ENCODE results near the gene CDH23. TPM values are rescaled to one million over a fixed set of nuclear protein-coding genes. Genes with fewer than 3 reads are reported as not detected.

The CDH23 gene
- total RNA-seq, 1 donor from 2014 or later, result 0.29 TPM

DNA sequence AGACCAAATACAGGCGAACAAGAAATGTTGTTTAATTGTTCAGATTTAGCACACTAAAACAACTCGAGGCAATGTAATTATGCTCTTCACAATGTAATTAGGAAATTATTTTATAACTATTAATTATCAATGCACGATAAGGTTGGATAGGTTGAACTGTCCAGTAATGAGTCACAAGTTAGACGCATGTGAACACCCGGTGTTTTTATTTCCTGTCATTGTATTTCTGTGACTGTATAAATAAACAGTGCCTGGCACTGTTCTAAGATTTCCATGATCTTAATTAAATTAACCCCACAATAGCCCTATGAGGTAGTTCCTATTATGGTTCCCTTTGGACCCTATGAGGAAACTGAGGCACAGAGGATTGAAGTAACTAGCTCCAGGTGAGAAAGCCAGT lies 296.7 kb downstream of the CDH23 start:
- no peak for DNase-seq
- intact Hi-C loops (cut with micrococcal nuclease), result loop anchor here (5.0 to 10.0 kb wide), 2 partner anchors 54 to 319 kb away; no protein-coding TSS in a partner anchor
- ATAC-seq (ENCODE audit: low read depth), result no peak
- Mint-ChIP-seq H3K4me1 (peaks cover 55% of the 10 kb centered on the region), H3K27me3 (no peaks in the 10 kb centered on the region), H3K4me3 (peak overlapping the region; percentile 39), H3K27ac (peak overlapping the region; percentile 74), H3K36me3 (ENCODE audit: low read depth) (no peaks in the 10 kb centered on the region), H3K9me3 (peaks cover 2% of the 10 kb centered on the region)
- TF ChIP-seq, protein P1, sequence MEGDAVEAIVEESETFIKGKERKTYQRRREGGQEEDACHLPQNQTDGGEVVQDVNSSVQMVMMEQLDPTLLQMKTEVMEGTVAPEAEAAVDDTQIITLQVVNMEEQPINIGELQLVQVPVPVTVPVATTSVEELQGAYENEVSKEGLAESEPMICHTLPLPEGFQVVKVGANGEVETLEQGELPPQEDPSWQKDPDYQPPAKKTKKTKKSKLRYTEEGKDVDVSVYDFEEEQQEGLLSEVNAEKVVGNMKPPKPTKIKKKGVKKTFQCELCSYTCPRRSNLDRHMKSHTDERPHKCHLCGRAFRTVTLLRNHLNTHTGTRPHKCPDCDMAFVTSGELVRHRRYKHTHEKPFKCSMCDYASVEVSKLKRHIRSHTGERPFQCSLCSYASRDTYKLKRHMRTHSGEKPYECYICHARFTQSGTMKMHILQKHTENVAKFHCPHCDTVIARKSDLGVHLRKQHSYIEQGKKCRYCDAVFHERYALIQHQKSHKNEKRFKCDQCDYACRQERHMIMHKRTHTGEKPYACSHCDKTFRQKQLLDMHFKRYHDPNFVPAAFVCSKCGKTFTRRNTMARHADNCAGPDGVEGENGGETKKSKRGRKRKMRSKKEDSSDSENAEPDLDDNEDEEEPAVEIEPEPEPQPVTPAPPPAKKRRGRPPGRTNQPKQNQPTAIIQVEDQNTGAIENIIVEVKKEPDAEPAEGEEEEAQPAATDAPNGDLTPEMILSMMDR (IDR thresholded peaks at IDR 0.05), result no peak
- POLR2A ChIA-PET, result interaction anchor here (0.6 to 2.8 kb wide), 12 partner anchors 15 to 379 kb away, joined by 3 to 17 read pairs (median 6); partner anchors contain the start of gene SLC29A3
- CTCF ChIA-PET, result interaction anchor here (0.7 to 3.0 kb wide), 7 partner anchors 15 to 379 kb away, joined by 3 to 22 read pairs (median 3); partner anchors contain the start of genes CDH23 and VSIR

DNA sequence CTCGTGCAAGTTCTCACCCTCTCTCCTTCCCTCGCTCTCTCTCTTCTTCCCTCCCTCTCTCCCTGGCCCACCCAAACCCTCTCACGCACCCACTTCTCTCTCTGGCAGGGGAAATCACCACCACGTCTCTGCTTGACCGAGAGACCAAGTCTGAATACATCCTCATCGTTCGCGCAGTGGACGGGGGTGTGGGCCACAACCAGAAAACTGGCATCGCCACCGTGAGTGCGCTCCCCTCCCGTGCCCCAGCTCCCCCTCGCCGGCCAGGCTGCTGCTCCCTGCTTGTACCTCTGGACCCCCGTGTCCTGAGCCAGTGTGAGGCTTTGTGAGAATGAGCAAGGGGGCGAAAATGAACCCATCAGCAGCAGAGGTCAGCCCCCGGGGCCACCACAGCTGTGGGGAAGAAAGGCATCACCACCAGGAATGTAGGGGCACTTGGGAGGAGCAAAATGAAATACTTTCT lies 297.4 kb downstream of the CDH23 start:
- peaks cover 2% of the 10 kb centered on the region for H3K9me3 Mint-ChIP-seq
- TF ChIP-seq, protein P1 (IDR thresholded peaks at IDR 0.05), result no peak
- POLR2A ChIA-PET, result interaction anchor here (0.6 to 2.8 kb wide), 17 partner anchors 14 to 554 kb away, joined by 3 to 19 read pairs (median 7); partner anchors contain the start of genes SLC29A3 and VSIR
- H3K27ac Mint-ChIP-seq, result peak overlapping the region; percentile 74
- intact Hi-C loops (cut with micrococcal nuclease), result loop anchor here (1.0 to 10.0 kb wide), 7 partner anchors 34 to 319 kb away; partner anchors contain the start of gene VSIR
- H3K4me1 Mint-ChIP-seq, result peaks cover 62% of the 10 kb centered on the region
- ATAC-seq (ENCODE audit: low read depth) (peak; percentile 22), DNase-seq (no peak)
- H3K4me3 Mint-ChIP-seq, result peak overlapping the region; percentile 39
- no peaks in the 10 kb centered on the region for H3K27me3 Mint-ChIP-seq
- CTCF ChIA-PET, result interaction anchor here (0.8 to 3.0 kb wide), 12 partner anchors 14 to 380 kb away, joined by 3 to 22 read pairs (median 4); partner anchors contain the start of genes CDH23 and SLC29A3
- no peaks in the 10 kb centered on the region for H3K36me3 Mint-ChIP-seq (ENCODE audit: low read depth)

DNA sequence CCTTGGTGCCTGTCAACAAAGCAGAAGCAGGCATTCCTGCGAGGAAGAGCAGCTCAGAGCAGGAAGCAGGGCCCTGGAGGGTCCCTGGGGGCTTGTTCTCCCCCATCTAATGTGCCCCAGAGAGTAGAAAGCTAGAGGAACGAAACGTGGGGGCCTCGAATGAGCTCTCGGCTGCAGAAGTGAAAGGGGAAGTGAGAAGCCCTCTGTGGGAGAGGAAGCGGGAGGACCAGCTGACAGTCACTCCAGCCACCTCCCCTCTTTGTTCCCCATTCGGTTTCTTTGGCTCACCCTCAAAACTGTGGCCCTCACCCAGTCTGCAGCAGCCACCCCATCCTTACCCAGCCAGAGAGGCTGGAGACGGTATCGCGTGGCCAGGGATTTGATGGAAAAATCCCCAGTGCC lies 297.8 kb downstream of the CDH23 start:
- H3K4me1 Mint-ChIP-seq, result peaks cover 63% of the 10 kb centered on the region

DNA sequence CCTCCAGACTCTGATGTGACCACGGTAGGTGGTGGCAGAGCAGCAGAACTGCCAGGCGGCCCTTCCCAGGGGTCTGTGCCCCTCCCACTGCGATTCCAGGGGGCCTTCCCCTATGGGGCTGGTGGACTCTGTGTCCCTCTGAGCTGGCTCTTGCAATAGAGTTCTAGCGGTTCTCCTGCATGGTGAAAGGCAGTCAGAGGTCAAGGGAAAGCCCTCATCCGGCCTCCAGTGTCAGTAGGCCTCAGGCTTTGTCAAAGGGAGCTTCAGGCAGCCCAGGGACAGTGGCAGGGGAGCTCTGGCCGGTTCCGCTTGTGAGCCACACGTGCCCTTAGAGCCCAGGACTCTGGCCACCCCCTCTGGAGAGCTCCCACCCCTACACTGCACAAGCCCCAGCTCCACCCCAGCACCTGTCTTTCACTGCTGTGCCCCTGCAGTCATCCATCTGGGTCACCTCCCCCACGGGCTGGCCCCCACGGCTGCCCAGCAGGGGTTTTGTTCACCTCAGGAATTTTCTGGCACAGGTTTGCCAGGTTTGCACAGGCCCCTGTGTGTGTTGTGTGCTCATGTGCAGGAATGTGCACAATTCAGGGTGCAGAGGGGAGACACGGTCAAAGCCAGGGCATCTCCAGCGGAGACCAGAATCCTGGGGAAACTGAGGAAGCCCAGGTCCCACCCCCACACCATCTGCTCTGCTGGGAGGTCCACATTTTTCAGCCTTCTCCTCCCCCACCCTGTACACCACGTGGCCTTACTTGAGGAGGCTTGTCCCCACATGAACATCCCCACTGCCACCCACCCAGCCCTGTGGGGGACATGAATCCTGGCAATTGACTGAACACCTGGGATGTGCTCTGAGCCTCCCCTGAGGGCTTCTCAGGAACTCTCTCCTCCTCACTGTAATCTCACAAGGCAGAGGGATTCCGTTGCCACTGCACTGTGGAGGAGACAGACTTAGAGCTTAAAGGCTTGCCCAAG lies 299.1 kb downstream of the CDH23 start:
- no peak overlapping the region for H3K27ac Mint-ChIP-seq
- intact Hi-C loops (cut with micrococcal nuclease), result loop anchor here (1.0 to 10.0 kb wide), 5 partner anchors 12 to 381 kb away; no protein-coding TSS in a partner anchor
- no peak for DNase-seq
- H3K4me1 Mint-ChIP-seq, result peaks cover 63% of the 10 kb centered on the region
- TF ChIP-seq, protein P1 (IDR thresholded peaks at IDR 0.05), result no peak
- ATAC-seq (ENCODE audit: low read depth), result no peak
- H3K9me3 Mint-ChIP-seq, result peaks cover 2% of the 10 kb centered on the region
- H3K36me3 Mint-ChIP-seq (ENCODE audit: low read depth), result no peaks in the 10 kb centered on the region
- ChIA-PET POLR2A (interaction anchor here (0.6 to 2.8 kb wide), 7 partner anchors 33 to 323 kb away, joined by 3 to 19 read pairs (median 11); partner anchors contain the start of gene VSIR), CTCF (interaction anchor here (0.6 to 3.5 kb wide), 22 partner anchors 10 to 644 kb away, joined by 3 to 22 read pairs (median 4); partner anchors contain the start of genes C10orf105 and VSIR)
- H3K4me3 Mint-ChIP-seq, result no peak overlapping the region
- no peaks in the 10 kb centered on the region for H3K27me3 Mint-ChIP-seq

More for the DNA sequence above, 297.8 kb downstream of the CDH23 start:
- no peaks in the 10 kb centered on the region for H3K36me3 Mint-ChIP-seq (ENCODE audit: low read depth)
- peaks cover 2% of the 10 kb centered on the region for H3K9me3 Mint-ChIP-seq
- no peaks in the 10 kb centered on the region for H3K27me3 Mint-ChIP-seq
- peak overlapping the region; percentile 28 for H3K4me3 Mint-ChIP-seq
- POLR2A ChIA-PET, result interaction anchor here (1.0 to 2.8 kb wide), 10 partner anchors 14 to 375 kb away, joined by 3 to 19 read pairs (median 8); partner anchors contain the start of genes SLC29A3 and VSIR
- intact Hi-C loops (cut with micrococcal nuclease), result loop anchor here (1.0 to 10.0 kb wide), 7 partner anchors 34 to 320 kb away; partner anchors contain the start of gene VSIR
- peak overlapping the region; percentile 74 for H3K27ac Mint-ChIP-seq
- CTCF ChIA-PET, result interaction anchor here (0.6 to 3.0 kb wide), 15 partner anchors 13 to 645 kb away, joined by 3 to 22 read pairs (median 4); partner anchors contain the start of genes CDH23 and SLC29A3
- DNase-seq (peak; percentile 67), ATAC-seq (ENCODE audit: low read depth) (peak; percentile 87)
- TF ChIP-seq, protein P1 (IDR thresholded peaks at IDR 0.05), result no peak

All from activated B cell treated with CpG ODN at 0.5 μM for 24 hours (primary cell).